HL-60/S4 treated with retinoic acid at 250 ng/mL for 4 days and 3 days (cell line): Measurements from ENCODE around the gene MYO1E.
"Not testable (repeated sequence)": the region's sequence is repeated elsewhere in the genome, so short reads cannot be mapped to it uniquely, and the experiment has no call there.

Experiments used
- in situ Hi-C: fragments of 300-500 bp; cut with MboI; formaldehyde crosslinking; loops from 2 replicates; pipeline ENCODE4 v1.7.0; 2022; ENCODE audit warnings: low sequenced_read_pairs

Gene MYO1E

DNA sequence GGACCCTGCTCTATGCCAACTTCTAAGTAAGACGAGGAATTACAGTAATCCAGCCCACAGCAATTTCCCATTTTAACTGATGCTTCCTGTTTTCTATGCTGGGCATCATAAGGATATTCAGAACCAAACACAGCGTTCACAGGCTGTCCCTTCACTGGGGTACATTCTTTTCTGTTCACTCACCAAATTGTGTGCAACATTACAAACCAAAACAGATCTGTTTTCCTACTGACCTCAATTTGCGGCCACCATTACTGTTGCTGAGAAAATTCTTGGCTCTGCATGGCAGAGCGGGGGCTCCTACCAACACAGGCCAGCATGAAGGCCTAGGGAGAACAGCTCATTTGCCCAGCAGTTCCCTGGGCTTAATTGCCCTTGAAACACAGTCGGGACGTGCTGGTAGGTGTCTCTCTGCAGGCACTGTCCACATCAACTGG lies 76.5 kb downstream of the MYO1E start:
- in situ Hi-C loops: no loop called here

DNA sequence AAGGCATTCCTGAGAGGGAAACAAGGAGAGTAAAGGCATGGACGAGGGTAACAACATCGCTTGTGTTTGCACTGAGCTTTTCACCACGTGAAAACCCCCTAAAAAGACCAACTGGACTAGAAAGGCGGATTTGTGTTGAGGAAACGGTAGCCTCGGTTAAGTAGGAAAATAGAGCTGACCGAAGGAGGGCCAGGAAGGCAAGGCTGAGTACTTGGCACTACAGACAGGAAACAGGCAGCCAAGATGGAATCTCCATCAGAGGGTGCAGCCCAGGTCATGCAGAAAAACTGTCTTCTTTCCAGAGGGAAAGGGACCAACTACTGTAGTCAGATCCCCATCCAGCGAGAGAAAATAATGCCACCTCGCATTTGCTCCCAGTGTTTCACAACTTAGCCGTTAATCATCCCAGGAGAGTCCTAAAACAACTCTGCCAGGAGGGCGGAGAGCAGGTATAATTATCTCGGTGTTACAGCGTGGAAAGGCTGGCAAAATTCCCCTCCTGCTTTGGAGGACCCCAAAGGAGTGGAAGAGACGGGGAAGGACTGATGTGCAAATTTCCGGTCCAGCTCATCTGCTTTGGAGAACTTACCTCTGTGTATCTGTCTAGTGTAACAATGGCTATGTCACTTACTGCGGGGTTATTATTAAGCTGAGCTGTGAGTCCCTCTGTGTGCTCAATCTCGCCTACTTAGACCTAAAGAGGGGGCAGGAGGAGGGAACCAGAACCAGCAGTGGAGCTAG lies 77.2 kb downstream of the MYO1E start:
- in situ Hi-C loops: no loop called here

GRCh38 chr15:59294574-59295260 lies 78.0 kb downstream of the MYO1E start:
- in situ Hi-C loops: no loop called here

GRCh38 chr15:59292442-59293151 lies 80.1 kb downstream of the MYO1E start:
- in situ Hi-C loops: no loop called here

GRCh38 chr15:59291213-59291549 lies 81.5 kb downstream of the MYO1E start:
- in situ Hi-C loops: no loop called here

GRCh38 chr15:59290295-59291212 lies 82.1 kb downstream of the MYO1E start:
- in situ Hi-C loops: no loop called here

DNA sequence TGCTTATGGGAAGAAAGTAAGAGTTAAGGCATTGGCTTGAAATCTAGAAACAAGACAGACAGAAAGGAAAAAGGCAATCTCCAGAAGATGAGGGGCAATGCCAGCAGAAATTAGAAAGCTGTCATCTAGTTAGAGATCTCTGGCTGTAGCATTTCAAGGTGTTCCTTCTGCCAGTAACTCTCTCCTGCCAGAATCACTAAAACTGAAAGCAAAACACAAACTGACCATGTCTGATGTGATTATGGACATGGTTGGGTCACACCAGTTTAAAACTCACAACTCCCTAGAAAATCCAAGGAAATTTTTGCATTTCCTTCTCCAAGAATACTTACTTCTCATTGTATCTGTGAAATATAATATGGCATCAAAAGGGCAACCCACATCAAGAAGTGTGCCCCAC lies 83.1 kb downstream of the MYO1E start:
- in situ Hi-C loops: no loop called here

GRCh38 chr15:59283717-59284391 lies 88.8 kb downstream of the MYO1E start:
- in situ Hi-C loops: no loop called here

DNA sequence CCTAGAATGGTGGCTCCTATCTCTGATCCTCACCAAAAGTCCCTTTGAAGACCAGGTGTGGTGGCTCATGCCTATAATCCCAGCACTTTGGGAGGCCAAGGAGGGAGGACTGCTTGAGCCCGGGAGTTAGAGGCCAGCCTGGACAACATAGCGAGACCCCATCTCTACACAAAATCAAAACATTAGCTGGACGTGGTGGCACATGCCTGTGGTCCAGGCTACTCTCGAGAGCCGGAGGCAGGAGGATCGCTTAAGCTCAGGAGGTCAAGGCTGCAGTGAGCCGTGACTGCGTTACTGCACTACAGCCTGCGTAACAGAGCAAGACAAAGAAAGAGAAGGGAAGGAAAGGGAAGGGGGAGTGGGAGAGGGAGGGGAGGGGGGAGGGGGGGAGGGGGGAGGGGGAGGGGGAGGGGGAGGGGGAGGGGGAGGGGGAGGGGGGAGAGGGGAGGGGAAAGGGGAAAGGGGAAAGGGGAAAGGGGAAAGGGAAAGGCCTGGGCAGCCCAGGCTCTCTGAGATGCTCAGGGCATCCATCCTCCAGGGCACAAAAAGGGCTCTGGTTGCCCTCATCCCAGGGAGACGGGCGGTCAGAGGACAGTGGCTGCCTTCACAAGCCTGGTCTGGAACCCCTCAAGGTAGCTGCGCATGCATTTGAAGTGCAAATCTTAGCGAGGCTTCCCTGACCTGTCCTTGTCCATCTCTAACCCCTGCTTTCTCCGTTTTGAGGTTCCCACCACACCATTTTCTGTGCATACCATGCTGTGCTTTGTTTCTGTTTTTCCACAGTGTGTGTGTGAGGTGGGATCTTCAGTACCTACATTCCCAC lies 89.9 kb downstream of the MYO1E start:
- in situ Hi-C loops: no loop called here

DNA sequence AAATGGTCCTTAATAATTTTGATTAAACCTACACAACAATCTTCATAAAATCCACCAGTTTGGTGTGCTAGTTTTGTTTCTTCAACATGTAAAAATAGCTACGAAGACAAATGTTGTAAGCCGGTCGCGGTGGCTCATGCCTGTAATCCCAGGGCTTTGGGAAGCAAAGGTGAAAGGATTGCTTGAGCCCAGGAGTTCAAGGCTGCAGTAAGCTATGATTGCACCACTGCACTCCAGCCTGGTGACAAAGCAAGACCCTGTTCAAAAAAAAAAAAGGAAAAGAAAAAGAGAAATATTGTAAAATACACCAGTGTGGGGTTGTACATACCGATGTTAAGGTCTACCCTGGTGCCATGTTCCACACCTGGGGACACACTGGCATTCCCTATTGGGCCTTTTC lies 91.0 kb downstream of the MYO1E start:
- in situ Hi-C loops: no loop called here

- in situ Hi-C loops: no loop called here
Measured at GRCh38 chr15:59280855-59281254, 91.8 kb downstream of the MYO1E start.

GRCh38 chr15:59280292-59280691 lies 92.4 kb downstream of the MYO1E start:
- in situ Hi-C loops: not testable (repeated sequence)

- in situ Hi-C loops: no loop called here
Measured at GRCh38 chr15:59279023-59279422, 93.6 kb downstream of the MYO1E start.

DNA sequence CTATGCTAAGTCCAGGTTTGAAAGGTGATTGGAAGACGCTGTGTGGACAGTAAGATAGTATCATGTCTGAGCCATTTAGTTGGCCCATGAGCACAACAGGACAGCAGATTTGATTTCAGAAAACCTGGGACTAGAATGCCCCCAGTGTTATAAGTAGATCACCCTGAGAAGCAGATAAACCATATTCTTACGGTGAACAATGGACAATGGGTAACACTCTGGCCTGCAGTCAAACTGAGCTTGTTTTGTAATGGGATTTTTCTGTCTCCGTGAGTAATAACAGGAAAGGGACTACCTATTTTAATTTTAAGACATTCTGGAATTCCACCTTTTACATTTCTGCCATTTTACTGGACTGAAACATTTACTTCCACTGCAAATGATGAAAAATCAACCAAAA lies 94.6 kb downstream of the MYO1E start:
- in situ Hi-C loops: no loop called here

- in situ Hi-C loops: no loop called here
Measured at GRCh38 chr15:59276225-59277178, 96.2 kb downstream of the MYO1E start.

DNA sequence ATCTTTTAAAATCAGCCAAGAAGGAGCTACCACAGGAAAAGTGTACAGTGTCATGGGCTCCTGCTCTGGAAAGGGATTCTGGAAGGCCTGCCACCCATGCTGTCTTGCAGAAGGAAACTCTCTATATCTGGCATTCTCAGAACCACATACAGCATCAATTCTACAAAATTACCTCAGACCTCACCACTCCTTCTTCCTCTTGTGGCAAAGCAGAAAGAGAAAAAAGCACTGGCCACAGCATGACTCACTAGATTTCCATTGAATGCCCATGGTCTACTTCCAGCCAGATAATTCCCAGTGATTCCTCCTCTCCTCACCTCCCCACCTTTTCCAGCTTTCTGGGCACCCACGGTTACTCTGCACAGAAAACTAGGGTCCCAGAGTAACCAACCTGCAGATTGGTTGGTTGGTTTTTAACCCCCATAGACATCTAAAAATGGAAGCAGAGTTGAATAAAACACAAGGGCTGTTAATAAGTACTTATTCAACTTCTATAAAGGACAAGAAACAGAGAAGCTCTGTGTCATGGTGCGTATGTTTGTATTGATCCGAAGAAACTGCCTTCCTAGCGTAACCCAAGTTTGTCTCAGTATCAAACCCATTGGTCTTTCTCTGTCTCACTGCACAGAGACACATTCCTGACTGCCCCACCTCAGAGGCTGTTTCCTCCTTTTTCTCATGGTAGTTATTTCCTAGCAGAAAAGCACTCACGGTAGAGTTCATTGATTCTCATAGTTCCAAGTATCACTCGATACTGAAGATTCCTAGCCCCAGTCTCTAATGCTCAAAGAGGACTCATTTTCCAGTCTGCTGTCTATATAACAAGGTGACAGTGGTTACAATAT lies 98.3 kb downstream of the MYO1E start:
- in situ Hi-C loops: no loop called here

DNA sequence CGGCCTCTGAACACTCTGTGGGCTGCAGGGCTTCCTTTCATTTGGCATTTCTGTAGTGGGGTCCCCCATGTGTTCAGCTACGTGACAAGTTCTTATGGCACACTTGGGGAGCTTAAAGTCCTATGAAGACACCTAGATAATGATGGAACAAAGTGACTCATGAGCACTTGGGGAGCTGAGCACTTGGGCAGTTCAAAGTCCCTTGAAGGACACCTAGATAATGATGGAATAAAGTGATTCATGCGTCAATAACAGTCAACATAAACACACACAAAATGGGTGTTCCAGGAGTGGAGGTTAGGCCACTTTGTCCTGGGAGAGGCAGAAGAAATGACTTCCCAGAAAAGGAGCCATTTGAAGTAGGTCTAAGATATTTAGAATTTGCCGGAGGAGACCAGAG lies 99.4 kb downstream of the MYO1E start:
- in situ Hi-C loops: no loop called here
